PC-3 (cell line): Measurements from ENCODE around the gene SLC22A2. TPM values are rescaled to one million over a fixed set of nuclear protein-coding genes. Genes with fewer than 3 reads are reported as not detected.
A peak's percentile ranks its signal among the peaks of the same experiment; 100 is the strongest.

Source experiments
- ATAC-seq: fragments of 200-7000 bp; cut with Tn5 transposase; 2 replicates; pipeline ENCODE4 v1.9.1; 2020; ENCODE audit warnings: mild to moderate bottlenecking, moderate library complexity
- BruUV-seq: library from RNA; stranded (reverse); fragments of 400-500 nt; replicated peaks from 2 replicates; lab custom pipeline; 2021; lab: Mats Ljungman, UMichigan
- CTCF ChIA-PET: fragments of 300-600 bp; sonication (Branson Sonifier 250); formaldehyde crosslinking; loops from one replicate; lab custom pipeline; 2022; ENCODE audit warnings: antibody characterized with exemption; lab: Charles Lee
- POLR2A ChIA-PET: fragments of 300-600 bp; sonication (Branson Sonifier 250); formaldehyde crosslinking; loops from one replicate; lab custom pipeline; 2022; ENCODE audit warnings: antibody characterized with exemption; ENCODE audit not compliant: unreplicated experiment; lab: Charles Lee
- DNase-seq: peaks from one replicate; pipeline ENCODE4 v3.0.0-alpha.2; 2015
- H2AFZ ChIP-seq: fragments of 300-600 bp; sonication (generic); 2 replicates; pipeline ENCODE4 v1.6.0; 2016; ENCODE audit warnings: antibody characterized with exemption, low read length
- H3F3A ChIP-seq: fragments of 300-600 bp; sonication (generic); one replicate; pipeline ENCODE4 v1.6.0; 2017; ENCODE audit warnings: antibody characterized with exemption, low read length, control low read depth, mild to moderate bottlenecking; ENCODE audit not compliant: unreplicated experiment
- H3K27ac ChIP-seq: fragments of 300-600 bp; sonication (generic); 2 replicates; pipeline ENCODE4 v1.5.1; 2016; ENCODE audit warnings: mild to moderate bottlenecking, low read length
- H3K27me3 ChIP-seq: fragments of 300-600 bp; sonication (generic); 2 replicates; pipeline ENCODE4 v1.6.1; 2016; ENCODE audit warnings: low read length, mixed read lengths
- H3K36me3 ChIP-seq: fragments of 300-600 bp; sonication (generic); 2 replicates; pipeline ENCODE4 v1.6.1; 2016; ENCODE audit warnings: low read depth, mixed run types, low read length, mixed read lengths
- H3K4me1 ChIP-seq: fragments of 300-600 bp; sonication (generic); 2 replicates; pipeline ENCODE4 v1.5.1; 2016; ENCODE audit warnings: low read length; ENCODE audit not compliant: insufficient read depth
- H3K4me2 ChIP-seq: fragments of 300-600 bp; sonication (generic); 2 replicates; pipeline ENCODE4 v1.6.0; 2016; ENCODE audit warnings: low read length
- H3K4me3 ChIP-seq: fragments of 300-600 bp; sonication (generic); 2 replicates; pipeline ENCODE4 v1.5.1; 2016; ENCODE audit warnings: mild to moderate bottlenecking, low read length, mixed read lengths
- H3K79me2 ChIP-seq: fragments of 300-600 bp; sonication (generic); 2 replicates; pipeline ENCODE4 v1.6.1; 2017; ENCODE audit warnings: low read length, mixed read lengths
- H3K9ac ChIP-seq: fragments of 300-600 bp; sonication (generic); 2 replicates; pipeline ENCODE4 v1.6.0; 2016; ENCODE audit warnings: mild to moderate bottlenecking, low read length
- H3K9me2 ChIP-seq: fragments of 300-600 bp; sonication (generic); replicated peaks from 2 replicates; pipeline ENCODE4 v1.6.1; 2016; ENCODE audit warnings: mixed run types, low read length, mixed read lengths
- H3K9me3 ChIP-seq: fragments of 300-600 bp; sonication (generic); 2 replicates; pipeline ENCODE4 v1.6.1; 2016; ENCODE audit warnings: low read length, mixed read lengths
- H4K20me1 ChIP-seq: fragments of 300-600 bp; sonication (generic); 2 replicates; pipeline ENCODE4 v1.6.1; 2016; ENCODE audit warnings: low read length, mixed read lengths
- CTCF ChIP-seq: fragments of 300-600 bp; sonication (generic); conservative IDR thresholded peaks from 2 replicates; pipeline ENCODE4 v1.5.1; 2017; ENCODE audit warnings: antibody characterized with exemption, low read depth, mild to moderate bottlenecking, low read length
- EZH2 ChIP-seq: fragments of 300-600 bp; sonication (generic); IDR thresholded peaks from one replicate; pipeline ENCODE4 v1.6.1; 2017; ENCODE audit warnings: antibody characterized with exemption, mild to moderate bottlenecking, low read length; ENCODE audit not compliant: unreplicated experiment
- EZH2phosphoT487 ChIP-seq: fragments of 300-600 bp; sonication (generic); IDR thresholded peaks from 2 replicates; pipeline ENCODE4 v1.6.1; 2018; ENCODE audit warnings: mild to moderate bottlenecking, antibody characterized with exemption, low read length, borderline replicate concordance
- intact Hi-C: fragments of 100-400 bp; cut with micrococcal nuclease; formaldehyde crosslinking; loops from 2 replicates; pipeline ENCODE4 v1.9.0; 2023
- total RNA-seq: library from RNA; depleted of rRNA; stranded (reverse); fragments of >200 nt; gene quantifications from 2 replicates; pipeline ENCODE4 v1.2.3, GENCODE V29; 2014

The SLC22A2 gene
- total RNA-seq, 1 experiment from 2014 or later, result not detected

GRCh38 chr6:160203522-160203921 is 55.1 kb downstream of the SLC22A2 start:
- ChIA-PET CTCF (no interaction called here), POLR2A (no interaction called here)
- TF ChIP-seq EZH2 (no peak), EZH2phosphoT487 (no peak), CTCF (no peak)
- Histone ChIP-seq H3K4me3 (no peak overlapping the region), H3K27me3 (no peaks in the 10 kb centered on the region), H4K20me1 (no peaks in the 10 kb centered on the region), H3K4me2 (no peak overlapping the region), H3K79me2 (no peaks in the 10 kb centered on the region), H3K9me3 (no peaks in the 10 kb centered on the region), H3F3A (no peaks in the 10 kb centered on the region), H2AFZ (no peak overlapping the region), H3K4me1 (no peaks in the 10 kb centered on the region; the same call in 1 of the 2 replicates), H3K9me2 (no peaks in the 10 kb centered on the region), H3K36me3 (no peaks in the 10 kb centered on the region), H3K9ac (no peak overlapping the region), H3K27ac (no peak overlapping the region)
- ATAC-seq, result no peak
- no peak for DNase-seq
- no TSS peak for BruUV-seq
- intact Hi-C loops, result loop anchor here (5.0 kb wide), 1 partner anchor 61 kb away; no protein-coding TSS in a partner anchor

GRCh38 chr6:160203076-160203475 is 55.5 kb downstream of the SLC22A2 start:
- intact Hi-C loops, result loop anchor here (5.0 kb wide), 1 partner anchor 61 kb away; no protein-coding TSS in a partner anchor
- Histone ChIP-seq H3K4me3 (no peak overlapping the region), H3K9me2 (no peaks in the 10 kb centered on the region), H3K27ac (no peak overlapping the region), H3K27me3 (no peaks in the 10 kb centered on the region), H3F3A (no peaks in the 10 kb centered on the region), H3K9me3 (no peaks in the 10 kb centered on the region), H4K20me1 (no peaks in the 10 kb centered on the region), H3K36me3 (no peaks in the 10 kb centered on the region), H3K4me2 (no peak overlapping the region), H3K9ac (no peak overlapping the region), H3K4me1 (no peaks in the 10 kb centered on the region; the same call in 1 of the 2 replicates), H3K79me2 (no peaks in the 10 kb centered on the region), H2AFZ (no peak overlapping the region)
- no peak for TF ChIP-seq CTCF
- TF ChIP-seq EZH2, result no peak
- no peak for TF ChIP-seq EZH2phosphoT487
- ChIA-PET POLR2A (no interaction called here), CTCF (no interaction called here)
- no peak for DNase-seq
- BruUV-seq, result no TSS peak
- ATAC-seq, result no peak

GRCh38 chr6:160202411-160202810 is 56.2 kb downstream of the SLC22A2 start:
- no peaks in the 10 kb centered on the region for H3K9me3 ChIP-seq
- H3K4me3 ChIP-seq, result no peak overlapping the region
- no peaks in the 10 kb centered on the region; the same call in 1 of the 2 replicates for H3K4me1 ChIP-seq
- POLR2A ChIA-PET, result no interaction called here
- no peak for ATAC-seq
- intact Hi-C loops, result loop anchor here (5.0 kb wide), 1 partner anchor 60 kb away; no protein-coding TSS in a partner anchor
- no peaks in the 10 kb centered on the region for H3K36me3 ChIP-seq
- no peak overlapping the region for H3K4me2 ChIP-seq
- H3K79me2 ChIP-seq, result no peaks in the 10 kb centered on the region
- no peak overlapping the region for H2AFZ ChIP-seq
- CTCF ChIA-PET, result no interaction called here
- DNase-seq, result peak; percentile 3
- TF ChIP-seq EZH2, result no peak
- TF ChIP-seq EZH2phosphoT487, result no peak
- TF ChIP-seq CTCF, result no peak
- BruUV-seq, result no TSS peak
- no peak overlapping the region for H3K27ac ChIP-seq
- H3K27me3 ChIP-seq, result no peaks in the 10 kb centered on the region
- H3F3A ChIP-seq, result no peaks in the 10 kb centered on the region
- H4K20me1 ChIP-seq, result no peaks in the 10 kb centered on the region
- H3K9me2 ChIP-seq, result no peaks in the 10 kb centered on the region
- no peak overlapping the region for H3K9ac ChIP-seq
